HepG2 (cell line): Measurements from ENCODE around the gene PRSS53. TPM values are rescaled to one million over a fixed set of nuclear protein-coding genes. Genes with fewer than 3 reads are reported as not detected.
A peak's percentile ranks its signal among the peaks of the same experiment; 100 is the strongest.

Experiments used
- BCL6 ChIP-seq: IDR thresholded peaks from 2 replicates; pipeline ENCODE4 v1.6.1; 2016; ENCODE audit warnings: missing genetic modification reagents, missing compliant biosample characterization
- CAMTA2 ChIP-seq: sonication (generic); formaldehyde crosslinking; IDR thresholded peaks from 2 replicates; pipeline ENCODE4 v1.4.0; 2020; ENCODE audit warnings: mild to moderate bottlenecking, missing genetic modification reagents, borderline replicate concordance
- FOXP1 ChIP-seq, 2 experiments: fragments of 450-650 bp in 1 of 2; IDR thresholded peaks; 2 replicates each; pipeline ENCODE4 v1.6.1; 2017 to 2018; ENCODE audit warnings: antibody characterized with exemption in 1 of 2
- HDAC6 ChIP-seq: fragments of 200-600 bp; sonication (generic); IDR thresholded peaks from 2 replicates; pipeline ENCODE4 v1.7.0; 2017; ENCODE audit warnings: mild to moderate bottlenecking, antibody characterized with exemption, low read length, low read depth
- KDM2A ChIP-seq: sonication (generic); formaldehyde crosslinking; IDR thresholded peaks from 2 replicates; pipeline ENCODE4 v1.4.0; 2020; ENCODE audit warnings: low read depth, missing genetic modification reagents, borderline replicate concordance
- KMT2A ChIP-seq: sonication (generic); formaldehyde crosslinking; IDR thresholded peaks from 2 replicates; pipeline ENCODE4 v1.4.0; 2020; ENCODE audit warnings: missing genetic modification reagents
- MAFG ChIP-seq: sonication (generic); formaldehyde crosslinking; IDR thresholded peaks from 2 replicates; pipeline ENCODE4 v1.5.1; 2020; ENCODE audit warnings: mild to moderate bottlenecking, missing genetic modification reagents
- REPIN1 ChIP-seq: sonication (generic); formaldehyde crosslinking; IDR thresholded peaks from 2 replicates; pipeline ENCODE4 v1.8.0; 2022; ENCODE audit warnings: missing genetic modification reagents, low read depth, mild to moderate bottlenecking, borderline replicate concordance
- SAFB2 ChIP-seq: sonication (generic); formaldehyde crosslinking; IDR thresholded peaks from 2 replicates; pipeline ENCODE4 v1.5.1; 2020; ENCODE audit warnings: missing genetic modification reagents, low read depth, mild to moderate bottlenecking, borderline replicate concordance
- SIN3B ChIP-seq: fragments of 150-350 bp; IDR thresholded peaks from 2 replicates; pipeline ENCODE4 v1.6.1; 2014; ENCODE audit warnings: low read length
- TCF7 ChIP-seq: sonication (generic); IDR thresholded peaks from 2 replicates; pipeline ENCODE4 v1.6.1; 2016; ENCODE audit warnings: antibody characterized with exemption, low read depth
- ZBTB7B ChIP-seq: sonication (generic); formaldehyde crosslinking; IDR thresholded peaks from 2 replicates; pipeline ENCODE4 v1.4.0; 2020; ENCODE audit warnings: missing genetic modification reagents
- ZFP41 ChIP-seq: sonication (generic); formaldehyde crosslinking; IDR thresholded peaks from 2 replicates; pipeline ENCODE4 v1.4.0; 2020; ENCODE audit warnings: mild to moderate bottlenecking, missing genetic modification reagents, borderline replicate concordance
- ZNF256 ChIP-seq: sonication (generic); formaldehyde crosslinking; conservative IDR thresholded peaks from 2 replicates; pipeline ENCODE4 v1.4.0; 2020; ENCODE audit warnings: missing genetic modification reagents
- ZNF33B ChIP-seq: sonication (generic); formaldehyde crosslinking; IDR thresholded peaks from 2 replicates; pipeline ENCODE4 v1.5.1; 2020; ENCODE audit warnings: mild to moderate bottlenecking, missing genetic modification reagents
- ZNF383 ChIP-seq: sonication (generic); formaldehyde crosslinking; IDR thresholded peaks from 2 replicates; pipeline ENCODE4 v1.4.0; 2020; ENCODE audit warnings: missing genetic modification reagents, mild to moderate bottlenecking, borderline replicate concordance
- ZNF724P ChIP-seq: sonication (generic); formaldehyde crosslinking; IDR thresholded peaks from 2 replicates; pipeline ENCODE4 v1.8.0; 2022; ENCODE audit warnings: missing genetic modification reagents, borderline replicate concordance
- ZNF747 ChIP-seq: sonication (generic); formaldehyde crosslinking; IDR thresholded peaks from 2 replicates; pipeline ENCODE4 v1.8.1; 2023; ENCODE audit warnings: missing genetic modification reagents, mild to moderate bottlenecking, borderline replicate concordance
- ZSCAN20 ChIP-seq: sonication (generic); formaldehyde crosslinking; IDR thresholded peaks from 2 replicates; pipeline ENCODE4 v1.4.0; 2020; ENCODE audit warnings: missing genetic modification reagents, mild to moderate bottlenecking, borderline replicate concordance
- polyA plus RNA-seq, 8 experiments: library from polyadenylated mRNA; depleted of rRNA in 3 of 8; stranded (reverse) in 7 of 8; unstranded in 1 of 8; fragments of >200 nt; fragmentation: Illumina TruSeq in 4 of 8; extraction: Trizol in 4 of 8; gene quantifications; 2 replicates each; pipeline versions ENCODE4 v1.2.1 to v1.2.3, GENCODE V29; 2011 to 2016; ENCODE audit warnings: low read depth in 4 of 8, missing spikeins in 1 of 8, mixed read lengths in 1 of 8; ENCODE audit not compliant: insufficient read depth in 1 of 8
- total RNA-seq, 5 experiments: library from RNA; depleted of rRNA; stranded (reverse); fragments of >200 nt; fragmentation: Illumina TruSeq; extraction: Trizol; gene quantifications; 2 replicates each; pipeline ENCODE4 v1.2.3, GENCODE V29; 2016; ENCODE audit warnings: low read depth in 1 of 5
- TF ChIP-seq, protein P1 (sequence below): sonication (generic); formaldehyde crosslinking; IDR thresholded peaks from 2 replicates; pipeline ENCODE4 v1.4.0; 2020; ENCODE audit warnings: missing genetic modification reagents
- TF ChIP-seq, protein P2 (sequence below): sonication (generic); formaldehyde crosslinking; IDR thresholded peaks from 2 replicates; pipeline ENCODE4 v1.4.0; 2020; ENCODE audit warnings: missing genetic modification reagents
- TF ChIP-seq, protein P3 (sequence below): sonication (generic); formaldehyde crosslinking; IDR thresholded peaks from 2 replicates; pipeline ENCODE4 v1.4.0; 2020; ENCODE audit warnings: missing genetic modification reagents, mild to moderate bottlenecking, borderline replicate concordance

PRSS53 gene
- total and polyA plus RNA-seq, 2 of the 13 experiments (the other 11 are each of a cell fraction or from before 2014, with no cell fraction given): 2.2 to 7.4 TPM

DNA sequence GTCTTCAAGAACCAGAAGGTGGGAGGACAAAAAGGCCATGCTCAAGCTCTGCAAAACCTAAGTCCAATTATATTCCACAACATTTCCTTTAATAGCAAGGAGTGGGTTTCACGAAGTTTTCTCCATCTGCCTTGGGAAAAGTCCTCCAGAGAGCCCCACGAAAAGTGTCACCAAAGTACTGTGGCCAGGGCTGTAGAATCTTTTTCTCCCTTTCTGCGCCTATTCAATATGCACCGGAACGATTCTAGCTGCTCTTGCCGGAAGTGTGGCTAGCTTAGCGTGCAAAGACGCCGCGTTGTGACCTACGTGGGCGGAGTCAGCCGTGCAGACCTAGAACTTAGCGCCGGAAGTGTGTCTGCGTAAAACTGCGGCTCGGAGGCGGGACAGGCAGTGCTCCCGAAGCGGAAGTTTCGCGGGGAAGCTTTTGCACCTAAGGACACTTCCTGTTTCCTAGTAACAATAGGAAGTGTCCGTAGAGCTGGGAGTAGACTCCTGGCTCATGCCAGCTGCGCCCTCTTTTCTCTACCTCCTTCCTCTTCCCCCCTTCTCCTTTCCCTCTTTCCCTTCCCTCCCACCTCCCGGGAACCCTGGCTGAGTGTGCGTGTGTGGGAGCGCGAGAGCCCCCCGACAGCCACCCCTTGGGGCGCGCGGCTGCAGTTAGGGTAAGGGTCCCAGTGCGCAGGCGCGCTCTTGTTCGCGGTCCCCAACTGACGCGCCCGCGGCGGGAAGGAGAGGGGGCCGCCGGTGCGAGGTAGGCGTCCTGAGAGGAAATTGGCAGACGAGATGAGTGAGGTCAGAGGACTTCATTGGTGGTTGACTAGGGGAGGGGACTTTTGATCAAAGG, 14.6 kb downstream of the PRSS53 start, which contains the start of the genes ZNF646 and ZNF668 (continued):
- TF ChIP-seq ZBTB7B (CRISPR knock-in tag) (no peak), ZSCAN20 (CRISPR knock-in tag) (peak; percentile 62; the same call in 1 of the 2 replicates), SIN3B (peak; percentile 85), ZFP41 (no peak; the same call in 1 of the 2 replicates), BCL6 (peak; percentile 46; the same call in 1 of the 2 replicates), HDAC6 (no peak), ZNF256 (CRISPR knock-in tag) (peak; percentile 34; the same call in 1 of the 2 replicates), KDM2A (CRISPR knock-in tag) (peak; percentile 99), CAMTA2 (CRISPR knock-in tag) (peak; percentile 23; the same call in 1 of the 2 replicates), REPIN1 (CRISPR knock-in tag) (peak; percentile 96), ZNF33B (CRISPR knock-in tag) (peak; percentile 98), ZNF383 (CRISPR knock-in tag) (peak; percentile 92), TCF7 (no peak), ZNF724P (CRISPR knock-in tag) (peak; percentile 71; the same call in 1 of the 2 replicates), MAFG (CRISPR knock-in tag) (no peak), FOXP1 (IDR thresholded peaks at IDR 0.05) (peak; percentile 49; the same call in 1 of the 2 replicates), FOXP1 (CRISPR knock-in tag; IDR thresholded peaks at IDR 0.05) (no peak), ZNF747 (CRISPR knock-in tag) (peak; percentile 31; the same call in 1 of the 2 replicates), KMT2A (CRISPR knock-in tag) (peak; percentile 85), SAFB2 (CRISPR knock-in tag) (no peak; the same call in 1 of the 2 replicates)
- TF ChIP-seq, protein P1, sequence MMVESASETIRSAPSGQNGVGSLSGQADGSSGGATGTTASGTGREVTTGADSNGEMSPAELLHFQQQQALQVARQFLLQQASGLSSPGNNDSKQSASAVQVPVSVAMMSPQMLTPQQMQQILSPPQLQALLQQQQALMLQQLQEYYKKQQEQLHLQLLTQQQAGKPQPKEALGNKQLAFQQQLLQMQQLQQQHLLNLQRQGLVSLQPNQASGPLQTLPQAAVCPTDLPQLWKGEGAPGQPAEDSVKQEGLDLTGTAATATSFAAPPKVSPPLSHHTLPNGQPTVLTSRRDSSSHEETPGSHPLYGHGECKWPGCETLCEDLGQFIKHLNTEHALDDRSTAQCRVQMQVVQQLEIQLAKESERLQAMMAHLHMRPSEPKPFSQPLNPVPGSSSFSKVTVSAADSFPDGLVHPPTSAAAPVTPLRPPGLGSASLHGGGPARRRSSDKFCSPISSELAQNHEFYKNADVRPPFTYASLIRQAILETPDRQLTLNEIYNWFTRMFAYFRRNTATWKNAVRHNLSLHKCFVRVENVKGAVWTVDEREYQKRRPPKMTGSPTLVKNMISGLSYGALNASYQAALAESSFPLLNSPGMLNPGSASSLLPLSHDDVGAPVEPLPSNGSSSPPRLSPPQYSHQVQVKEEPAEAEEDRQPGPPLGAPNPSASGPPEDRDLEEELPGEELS (CRISPR knock-in tag): peak; percentile 72
- TF ChIP-seq, protein P2, sequence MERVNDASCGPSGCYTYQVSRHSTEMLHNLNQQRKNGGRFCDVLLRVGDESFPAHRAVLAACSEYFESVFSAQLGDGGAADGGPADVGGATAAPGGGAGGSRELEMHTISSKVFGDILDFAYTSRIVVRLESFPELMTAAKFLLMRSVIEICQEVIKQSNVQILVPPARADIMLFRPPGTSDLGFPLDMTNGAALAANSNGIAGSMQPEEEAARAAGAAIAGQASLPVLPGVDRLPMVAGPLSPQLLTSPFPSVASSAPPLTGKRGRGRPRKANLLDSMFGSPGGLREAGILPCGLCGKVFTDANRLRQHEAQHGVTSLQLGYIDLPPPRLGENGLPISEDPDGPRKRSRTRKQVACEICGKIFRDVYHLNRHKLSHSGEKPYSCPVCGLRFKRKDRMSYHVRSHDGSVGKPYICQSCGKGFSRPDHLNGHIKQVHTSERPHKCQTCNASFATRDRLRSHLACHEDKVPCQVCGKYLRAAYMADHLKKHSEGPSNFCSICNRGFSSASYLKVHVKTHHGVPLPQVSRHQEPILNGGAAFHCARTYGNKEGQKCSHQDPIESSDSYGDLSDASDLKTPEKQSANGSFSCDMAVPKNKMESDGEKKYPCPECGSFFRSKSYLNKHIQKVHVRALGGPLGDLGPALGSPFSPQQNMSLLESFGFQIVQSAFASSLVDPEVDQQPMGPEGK (CRISPR knock-in tag): peak; percentile 64
- TF ChIP-seq, protein P3, sequence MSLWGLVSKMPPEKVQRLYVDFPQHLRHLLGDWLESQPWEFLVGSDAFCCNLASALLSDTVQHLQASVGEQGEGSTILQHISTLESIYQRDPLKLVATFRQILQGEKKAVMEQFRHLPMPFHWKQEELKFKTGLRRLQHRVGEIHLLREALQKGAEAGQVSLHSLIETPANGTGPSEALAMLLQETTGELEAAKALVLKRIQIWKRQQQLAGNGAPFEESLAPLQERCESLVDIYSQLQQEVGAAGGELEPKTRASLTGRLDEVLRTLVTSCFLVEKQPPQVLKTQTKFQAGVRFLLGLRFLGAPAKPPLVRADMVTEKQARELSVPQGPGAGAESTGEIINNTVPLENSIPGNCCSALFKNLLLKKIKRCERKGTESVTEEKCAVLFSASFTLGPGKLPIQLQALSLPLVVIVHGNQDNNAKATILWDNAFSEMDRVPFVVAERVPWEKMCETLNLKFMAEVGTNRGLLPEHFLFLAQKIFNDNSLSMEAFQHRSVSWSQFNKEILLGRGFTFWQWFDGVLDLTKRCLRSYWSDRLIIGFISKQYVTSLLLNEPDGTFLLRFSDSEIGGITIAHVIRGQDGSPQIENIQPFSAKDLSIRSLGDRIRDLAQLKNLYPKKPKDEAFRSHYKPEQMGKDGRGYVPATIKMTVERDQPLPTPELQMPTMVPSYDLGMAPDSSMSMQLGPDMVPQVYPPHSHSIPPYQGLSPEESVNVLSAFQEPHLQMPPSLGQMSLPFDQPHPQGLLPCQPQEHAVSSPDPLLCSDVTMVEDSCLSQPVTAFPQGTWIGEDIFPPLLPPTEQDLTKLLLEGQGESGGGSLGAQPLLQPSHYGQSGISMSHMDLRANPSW (CRISPR knock-in tag): no peak; the same call in 1 of the 2 replicates
